Stimulated activated CD8-positive, alpha-beta memory T cell treated with anti-CD3 and anti-CD28 coated beads, Interleukin-15, amount 100 ng/mL, for 24 hours (primary cell): ENCODE data around the gene KCTD5.

Source experiments
- DNase-seq: peaks from one replicate; pipeline ENCODE4 v3.0.0-alpha.2; 2020; ENCODE audit warnings: low read depth

The KCTD5 gene

DNA sequence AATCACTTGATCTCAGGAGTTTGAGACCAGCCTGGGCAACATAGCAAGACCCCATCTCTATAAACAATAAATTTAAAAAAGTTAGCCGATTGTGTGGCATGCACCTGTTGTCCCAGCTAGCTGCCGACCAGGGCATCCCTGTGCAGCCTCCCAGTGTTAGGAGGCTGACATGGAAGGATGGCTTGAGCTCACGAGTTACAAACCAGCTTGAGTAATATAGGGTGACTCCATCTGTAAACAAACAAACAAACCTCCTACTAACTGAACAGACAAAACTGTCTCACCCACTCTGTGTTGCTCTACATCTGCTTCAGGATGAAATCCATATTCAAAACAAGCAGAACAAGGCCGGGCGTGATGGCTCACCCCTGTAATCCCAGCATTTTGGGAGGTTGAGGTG lies 44.6 kb downstream of the KCTD5 start:
- DNase-seq = no peak

DNA sequence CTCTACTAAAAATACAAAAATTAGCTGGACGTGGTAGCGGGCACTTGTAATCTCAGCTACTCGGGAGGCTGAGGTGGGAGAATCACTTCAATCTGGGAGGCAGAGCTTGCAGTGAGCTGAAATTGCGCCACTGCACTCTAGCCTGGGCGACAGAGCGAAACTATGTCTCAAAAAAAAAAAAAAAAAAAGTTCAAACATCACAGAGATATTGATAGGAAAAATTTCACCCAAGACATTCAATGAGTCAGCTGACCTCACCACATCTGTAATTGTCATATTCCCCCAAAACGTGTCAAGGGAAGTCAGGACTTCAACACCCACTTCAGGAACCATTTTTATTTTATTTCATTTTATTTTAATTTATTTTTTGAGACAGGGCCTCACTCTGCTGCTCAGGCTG lies 45.7 kb downstream of the KCTD5 start:
- DNase-seq = no peak

DNA sequence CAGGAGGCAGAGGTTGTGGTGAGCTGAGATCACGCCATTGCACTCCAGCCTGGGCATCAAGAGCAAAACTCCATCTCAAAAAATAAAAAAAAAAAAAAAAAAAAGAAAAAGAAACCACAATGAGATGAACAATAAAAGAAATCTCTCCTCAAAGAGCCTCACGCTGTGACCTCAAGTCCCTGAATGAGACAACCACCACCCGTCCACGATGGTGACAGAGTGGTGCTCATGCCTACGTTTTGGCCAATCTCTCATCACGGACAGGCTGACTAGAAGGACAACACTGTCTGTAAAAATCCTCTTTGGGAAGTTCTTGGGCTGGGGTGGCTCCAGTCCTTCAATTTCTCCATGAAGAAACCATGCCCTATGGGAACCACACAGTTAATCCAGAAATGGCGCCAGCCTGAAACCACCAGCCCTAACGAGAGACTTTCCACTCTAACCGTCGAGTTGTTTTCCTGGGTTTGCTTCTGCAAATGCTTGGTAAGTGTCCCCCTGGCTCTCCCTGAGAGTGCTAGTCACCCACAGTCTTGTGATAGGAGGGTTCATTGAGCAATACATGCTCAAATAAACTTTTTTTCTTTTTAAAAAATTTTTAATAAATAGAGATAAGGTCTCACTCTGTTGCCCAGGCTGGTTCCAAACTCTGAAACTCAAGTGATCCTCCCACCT lies 52.7 kb downstream of the KCTD5 start:
- no peak for DNase-seq

DNA sequence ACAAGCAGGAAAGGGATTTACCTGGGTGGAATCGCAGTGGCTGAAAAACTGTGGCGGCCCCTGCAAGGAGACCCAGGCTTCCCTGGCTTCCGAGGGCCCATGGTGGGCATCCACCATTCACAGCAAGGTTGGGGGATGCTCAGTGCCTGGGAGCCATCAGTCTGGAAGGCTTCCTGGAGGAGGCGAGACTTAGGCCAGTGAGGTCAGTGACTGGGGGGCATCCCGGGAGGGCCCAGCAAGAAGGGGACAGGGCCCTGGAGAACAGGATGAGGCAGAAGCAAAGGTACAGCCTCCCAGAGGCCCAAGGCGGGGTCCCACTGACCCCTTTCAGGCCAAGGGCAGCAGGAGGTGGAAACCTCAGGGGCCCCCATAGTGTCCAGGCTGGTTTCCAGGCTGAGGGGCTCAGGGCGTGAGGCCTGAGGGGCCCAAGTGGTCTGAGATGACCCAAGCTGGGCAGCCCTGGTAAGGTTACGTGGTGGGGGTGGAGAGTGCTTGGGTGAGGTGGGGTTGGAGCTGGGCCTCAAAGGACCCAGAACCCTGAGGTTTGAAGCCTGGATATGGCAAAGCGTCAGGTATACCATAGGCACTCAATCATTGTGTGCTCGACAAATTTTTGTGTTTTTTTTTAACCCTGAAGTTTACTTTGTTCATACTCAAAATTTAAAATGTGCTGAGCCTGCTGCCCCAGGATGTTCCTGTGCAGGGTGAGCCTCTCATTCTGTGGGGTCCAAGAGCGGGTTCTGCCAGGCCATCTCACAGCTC lies 54.3 kb downstream of the KCTD5 start:
- DNase-seq = no peak

DNA sequence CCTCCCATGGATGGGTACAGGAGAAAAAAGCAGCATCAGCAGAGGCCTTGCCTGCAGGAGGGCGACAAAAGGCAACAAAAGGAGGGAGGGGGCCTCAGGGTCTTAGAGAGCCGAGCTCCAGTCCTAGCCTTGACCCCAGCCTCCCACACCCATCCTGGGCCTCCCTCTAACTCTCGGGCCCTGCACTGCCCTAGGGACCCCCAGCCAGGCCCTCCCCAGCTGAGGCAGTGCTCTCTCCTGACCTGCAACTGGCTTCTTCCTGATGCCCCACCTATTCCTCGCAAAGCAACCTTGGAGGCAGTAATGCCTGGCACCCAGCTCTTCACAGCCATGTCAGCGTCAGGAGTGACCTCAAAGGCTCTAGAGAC lies 54.9 kb downstream of the KCTD5 start:
- no peak for DNase-seq

DNA sequence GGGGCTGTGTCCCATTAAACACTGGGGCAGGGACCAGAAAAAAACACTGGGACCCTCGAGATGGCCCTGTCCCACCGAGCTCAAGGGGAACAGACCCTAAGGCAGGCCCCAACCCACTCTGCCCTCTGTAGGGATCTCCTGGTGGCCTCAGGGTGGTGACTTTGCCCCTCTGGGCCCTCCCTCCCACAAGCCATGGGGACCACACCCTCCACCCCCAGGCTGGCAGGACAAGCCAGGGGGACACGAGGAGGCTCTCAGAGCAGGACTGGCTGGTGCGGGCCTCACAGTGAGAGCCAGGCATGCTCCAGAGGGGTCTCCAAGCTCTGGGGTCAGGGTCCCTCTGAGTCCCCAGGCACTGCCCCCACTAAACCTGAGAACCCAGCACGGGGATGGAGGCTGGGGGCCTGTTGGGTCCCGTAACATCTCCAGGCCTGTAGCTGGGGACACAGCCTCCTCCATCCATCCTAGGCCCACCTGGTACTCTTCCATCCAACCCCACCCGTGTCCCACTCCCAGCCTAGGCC lies 55.6 kb downstream of the KCTD5 start:
- DNase-seq = no peak

DNA sequence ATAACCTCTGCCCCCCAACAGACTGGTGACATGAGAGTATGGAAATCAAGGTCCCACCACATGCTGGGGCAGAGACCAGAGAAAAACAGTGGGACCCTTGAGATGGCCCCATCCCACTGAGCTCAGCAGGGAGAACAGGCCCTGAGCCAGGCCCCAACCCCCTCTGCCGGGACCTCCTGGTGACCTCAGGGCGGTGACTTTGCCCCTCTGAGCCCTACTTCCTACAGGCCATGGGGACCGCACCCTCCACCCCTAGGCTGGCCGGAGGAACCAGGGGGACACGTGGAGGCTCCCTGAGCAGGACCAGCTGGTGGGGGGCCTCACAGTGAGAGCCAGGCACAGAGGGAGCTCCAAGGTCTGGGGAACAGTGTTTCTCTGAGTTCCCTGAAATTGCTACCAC lies 56.3 kb downstream of the KCTD5 start:
- DNase-seq = no peak

DNA sequence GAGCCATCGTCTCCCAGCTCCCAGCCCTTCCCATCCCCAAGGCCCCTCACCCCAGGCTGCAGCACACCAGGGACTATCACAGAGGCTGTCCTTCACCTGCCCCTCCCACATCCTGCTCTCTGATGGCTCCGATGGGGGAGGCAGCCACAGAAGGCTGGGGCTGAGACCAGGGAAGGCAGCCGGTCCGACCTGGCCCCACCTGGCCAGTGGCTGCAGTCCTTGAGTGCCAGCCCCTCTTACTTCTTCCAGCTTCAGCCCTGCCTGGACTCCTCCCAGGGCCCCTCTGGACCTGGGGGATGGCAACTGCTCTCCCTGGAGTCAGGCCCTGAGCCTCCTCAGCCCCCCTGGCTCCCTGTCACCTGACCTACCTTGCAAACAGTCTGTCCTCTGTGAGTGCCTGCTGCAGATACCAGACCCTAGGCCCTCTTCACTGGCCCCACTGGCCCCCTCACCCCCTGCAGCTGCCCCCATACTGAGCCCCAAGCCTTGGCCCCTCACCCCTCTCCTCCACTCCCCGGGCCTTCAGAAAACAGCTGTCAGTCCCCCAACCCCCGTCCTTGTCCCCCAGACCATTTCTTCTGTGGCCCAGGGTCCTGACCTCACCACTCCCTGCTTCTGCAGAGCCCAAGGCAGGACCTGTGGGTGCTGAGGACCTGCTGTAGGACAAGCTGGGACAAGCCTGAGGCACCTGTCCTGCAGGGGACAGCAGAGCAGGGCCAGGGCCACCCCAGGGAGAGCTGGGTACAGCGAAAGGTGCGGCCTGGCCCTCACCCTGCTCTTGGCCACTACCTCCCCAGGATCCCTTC lies 57.5 kb downstream of the KCTD5 start:
- no peak for DNase-seq

DNA sequence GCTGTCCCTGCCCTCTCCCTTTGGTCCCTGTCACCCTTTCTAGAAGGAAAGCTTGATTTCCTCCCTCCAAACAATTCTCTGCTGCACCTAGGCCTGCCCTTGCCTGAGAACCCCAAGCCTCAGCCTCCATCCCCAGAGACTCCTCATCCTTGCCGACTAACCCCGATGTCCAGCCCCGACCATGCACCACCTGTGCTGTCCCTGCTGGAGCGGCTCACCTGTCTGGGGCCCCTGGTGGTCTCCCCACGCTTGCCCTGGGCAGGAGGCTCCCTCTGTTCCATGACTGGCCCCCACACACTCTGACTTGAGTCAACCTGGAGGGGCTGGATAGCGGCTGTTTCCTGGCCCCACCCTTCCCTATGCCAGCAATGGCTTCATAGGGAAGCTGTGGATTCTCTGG lies 58.2 kb downstream of the KCTD5 start:
- DNase-seq = no peak

DNA sequence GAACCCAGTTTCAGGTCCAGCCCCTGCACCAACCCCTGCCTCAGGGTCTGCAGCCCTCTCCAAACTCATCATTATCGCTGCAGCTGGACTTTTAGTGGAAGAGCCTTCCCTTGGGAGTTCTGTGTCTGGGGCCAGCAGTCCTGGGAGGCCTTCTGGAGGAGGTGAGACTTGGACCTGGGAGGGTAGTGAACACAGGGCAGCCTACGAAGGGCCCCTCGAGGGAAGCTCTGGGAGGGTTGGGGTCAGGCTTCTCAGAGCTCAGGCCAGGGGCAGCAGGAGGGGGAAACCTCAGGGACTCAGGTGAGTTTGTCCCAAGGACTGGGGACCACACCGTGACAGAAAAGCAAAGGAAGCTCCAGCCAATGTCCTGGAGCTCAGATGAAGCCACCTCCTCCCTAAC lies 58.8 kb downstream of the KCTD5 start:
- DNase-seq = no peak

DNA sequence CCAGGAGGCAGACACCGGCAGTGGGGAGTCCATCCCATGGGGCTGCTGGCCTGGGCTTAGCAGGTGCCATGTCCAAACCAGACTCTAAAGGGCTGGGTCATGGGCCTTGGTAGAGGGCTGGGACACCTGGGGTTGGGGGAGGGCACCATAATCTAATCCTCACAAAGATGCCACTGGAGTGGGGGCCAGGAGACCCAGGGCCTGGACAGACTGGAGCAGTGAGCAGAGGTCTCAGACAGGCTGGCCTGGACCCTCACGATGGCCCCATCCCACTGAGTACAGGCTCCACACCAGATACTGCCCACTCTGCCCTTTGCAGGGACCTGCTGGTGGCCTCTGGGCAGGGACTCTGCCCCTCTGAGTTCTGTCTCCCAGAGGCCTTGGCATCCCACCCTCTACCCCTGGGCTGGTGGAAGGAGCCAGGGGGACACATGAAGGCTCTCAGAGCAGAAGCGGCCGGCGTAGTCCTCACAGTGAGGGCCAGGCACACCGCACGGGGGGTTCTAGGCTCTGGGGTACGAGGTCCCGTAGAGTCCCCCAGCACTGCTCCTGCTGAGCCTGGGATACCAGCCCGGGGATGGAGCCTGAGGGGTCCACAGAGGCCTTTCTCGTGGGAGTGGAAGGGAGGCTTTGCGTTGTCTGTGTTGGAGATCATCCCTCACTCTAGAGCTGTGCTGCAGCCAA lies 60.1 kb downstream of the KCTD5 start:
- no peak for DNase-seq

DNA sequence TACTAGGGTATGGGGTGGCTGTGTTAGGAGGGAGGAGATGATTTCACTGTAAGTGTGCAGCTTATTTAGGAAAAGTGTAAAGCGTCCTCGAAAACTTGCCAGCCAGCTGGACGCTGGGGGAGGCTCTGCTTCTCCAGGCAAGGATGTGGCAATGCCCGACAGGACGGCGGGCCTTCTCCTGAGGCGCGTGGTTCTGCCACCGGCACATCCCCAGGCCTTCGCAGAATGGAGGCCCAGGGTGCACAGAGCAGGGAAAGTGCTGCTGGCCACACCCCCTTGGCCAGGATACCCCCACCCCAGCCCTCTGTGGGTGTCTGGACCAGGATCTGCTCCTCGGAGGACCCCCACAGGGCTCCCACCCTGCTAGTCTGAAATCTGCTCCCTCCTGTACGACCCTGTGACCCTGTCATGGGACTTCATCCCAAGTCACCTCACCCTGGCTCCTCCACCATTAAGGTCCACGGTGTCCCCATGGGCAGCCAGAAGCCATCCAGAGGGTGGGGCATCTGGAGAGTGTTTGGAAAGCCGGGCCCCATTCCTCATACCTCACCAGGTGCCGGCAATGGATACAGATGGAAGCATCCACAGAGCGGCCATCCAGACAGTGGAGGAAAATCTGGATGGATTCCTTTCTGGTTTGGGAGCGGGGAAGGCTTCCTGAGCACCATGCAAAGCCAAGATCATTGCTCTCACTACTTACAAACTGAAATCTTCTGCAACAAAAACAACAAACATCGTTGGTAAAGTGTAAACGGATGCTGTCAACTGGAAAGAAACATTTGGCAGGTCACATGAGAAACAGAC lies 60.9 kb downstream of the KCTD5 start:
- no peak for DNase-seq

DNA sequence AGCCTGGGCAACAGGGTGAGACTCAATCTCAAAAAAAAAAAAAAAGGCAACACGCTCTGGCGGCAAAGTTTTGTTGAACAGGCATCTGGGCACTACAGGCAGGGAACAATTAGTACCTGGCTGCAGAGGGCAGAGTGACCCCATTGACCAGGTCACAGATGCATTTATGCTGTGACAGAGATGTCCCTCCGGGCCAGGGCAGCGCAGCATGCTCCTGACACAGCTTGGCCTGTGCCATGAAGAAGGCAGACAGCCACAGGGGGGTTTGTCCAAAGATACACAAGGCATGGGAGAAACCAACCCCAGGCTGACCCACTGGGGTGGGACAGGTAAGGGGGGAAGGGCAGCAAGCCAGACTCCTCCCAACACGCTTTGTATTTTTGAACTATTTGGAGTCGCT lies 62.4 kb downstream of the KCTD5 start:
- DNase-seq = no peak

DNA sequence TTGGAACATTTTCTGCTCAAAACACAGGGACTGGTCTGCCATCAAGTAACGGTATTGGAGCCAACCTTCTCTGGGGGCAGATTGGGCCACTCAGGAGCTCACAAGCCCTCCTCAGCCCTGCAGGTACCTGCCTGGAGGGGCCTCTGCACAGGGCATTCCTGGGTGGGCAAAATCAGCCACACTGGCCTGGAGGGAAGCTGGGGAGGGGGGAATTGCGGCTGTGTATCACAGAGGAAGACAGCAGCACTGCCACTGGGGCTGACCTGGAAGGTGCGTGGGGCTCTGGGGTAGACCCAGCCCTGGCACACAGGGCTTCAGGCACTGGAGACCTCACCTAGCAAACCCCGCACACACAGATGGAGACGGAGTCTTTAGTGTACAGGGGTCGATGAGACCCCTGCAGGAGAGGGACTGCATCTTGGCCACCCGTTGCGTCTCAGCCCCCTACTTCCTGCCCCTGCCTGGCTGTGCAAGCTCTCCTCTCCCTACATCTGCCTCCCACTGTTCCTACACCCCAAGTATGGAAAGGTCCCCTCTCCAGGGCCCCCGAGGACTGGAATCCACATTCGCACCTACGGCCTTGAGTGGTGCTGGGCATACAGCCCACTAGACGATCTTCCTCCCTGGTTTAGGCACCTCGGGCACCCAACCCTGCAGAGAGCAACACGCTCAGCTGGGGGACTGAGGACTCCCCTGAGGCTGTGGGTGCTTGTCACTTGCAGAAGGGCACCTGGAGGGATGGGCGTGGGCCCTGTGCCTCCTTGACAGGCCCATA lies 63.0 kb downstream of the KCTD5 start:
- DNase-seq = no peak

DNA sequence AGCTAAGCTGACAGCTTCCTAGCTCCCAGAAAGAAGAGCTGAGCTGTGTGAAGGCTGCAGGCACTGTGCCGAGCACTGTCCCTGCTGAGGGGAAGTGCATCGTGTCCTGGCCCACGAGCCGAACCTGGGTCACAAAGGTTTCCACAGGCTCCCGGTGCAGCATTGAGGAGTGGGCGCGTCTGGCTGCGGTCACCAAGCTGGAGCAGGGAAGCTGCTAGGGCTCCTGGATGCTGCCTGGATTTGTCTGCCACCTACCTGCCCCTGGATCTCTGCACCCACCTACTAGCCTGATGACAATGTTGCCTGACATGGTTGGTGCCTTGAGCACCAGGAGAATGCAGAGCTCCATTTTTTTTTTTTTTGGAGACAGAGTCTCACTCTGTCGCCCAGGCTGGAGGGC lies 63.6 kb downstream of the KCTD5 start:
- no peak for DNase-seq

DNA sequence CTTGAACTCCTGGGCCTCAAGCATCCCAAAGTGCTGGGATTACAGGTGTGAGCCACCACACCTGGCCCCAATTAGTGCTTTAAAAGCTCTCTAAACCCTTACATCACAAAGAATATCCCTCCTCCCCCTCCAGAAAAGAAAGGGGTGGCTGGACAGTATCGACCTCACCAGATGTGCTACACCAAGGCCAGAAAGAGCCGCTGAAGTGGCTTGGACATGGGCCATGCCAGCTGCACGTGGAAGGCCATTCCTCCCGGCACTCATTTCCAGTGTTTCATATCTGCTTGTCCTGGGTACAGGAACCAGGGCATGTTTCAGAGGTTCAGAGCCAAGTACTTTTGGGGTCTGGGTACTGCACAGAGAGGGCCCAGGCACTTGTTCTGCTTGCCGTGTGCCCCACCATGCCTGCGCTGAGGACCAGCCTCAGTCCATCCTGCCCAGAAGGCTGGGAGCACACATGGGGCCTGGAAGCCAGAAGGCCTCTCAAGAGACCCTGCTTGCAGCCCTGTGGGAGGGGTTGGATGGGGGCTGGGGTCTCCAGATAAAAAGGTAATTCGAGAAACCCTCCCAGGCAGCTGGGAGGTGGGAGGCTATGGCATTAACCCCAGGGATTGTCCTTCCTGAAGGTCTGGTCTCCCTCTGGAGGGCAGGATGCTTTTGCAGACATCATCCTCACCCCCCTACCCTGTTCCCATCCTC lies 66.6 kb downstream of the KCTD5 start:
- DNase-seq = no peak

DNA sequence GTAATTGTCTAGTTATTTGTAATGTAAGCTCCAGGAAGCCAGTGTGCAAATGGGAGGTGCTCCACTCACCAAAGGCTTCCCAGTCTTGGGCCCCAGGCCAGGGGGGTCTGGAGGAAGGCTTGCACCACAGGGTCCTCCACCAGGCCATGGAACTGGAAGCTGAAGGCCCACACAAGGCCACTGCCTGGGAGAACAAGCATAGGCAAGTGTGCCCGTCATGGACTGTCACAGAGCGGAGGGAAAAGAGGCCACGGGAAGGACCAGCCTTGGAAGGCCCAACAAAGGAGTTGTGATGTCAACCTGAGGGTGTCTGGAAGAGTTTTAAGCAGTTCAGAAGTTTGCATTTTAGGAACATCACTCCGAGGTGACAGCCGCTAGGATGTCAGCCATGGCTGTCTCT lies 67.2 kb downstream of the KCTD5 start:
- DNase-seq = no peak

DNA sequence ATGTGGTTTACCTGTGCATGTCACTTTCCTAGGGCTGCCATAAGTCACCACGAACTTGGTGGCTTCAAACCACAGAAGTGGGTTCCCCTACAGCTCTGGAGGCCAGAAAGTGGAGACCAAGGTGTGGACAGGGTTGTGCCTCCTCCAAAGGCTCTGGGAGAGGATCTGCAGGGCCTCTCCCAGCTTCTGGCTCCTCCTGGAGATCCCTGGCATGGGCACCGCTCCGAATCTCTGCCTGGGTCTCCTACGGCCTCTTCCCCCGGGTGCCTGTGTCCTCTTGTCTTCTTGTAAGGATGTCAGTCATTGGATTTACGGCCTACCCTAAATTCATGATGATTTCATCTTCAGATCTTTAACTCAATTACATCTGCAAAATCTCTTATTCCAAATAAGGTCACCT lies 67.6 kb downstream of the KCTD5 start:
- DNase-seq = no peak

DNA sequence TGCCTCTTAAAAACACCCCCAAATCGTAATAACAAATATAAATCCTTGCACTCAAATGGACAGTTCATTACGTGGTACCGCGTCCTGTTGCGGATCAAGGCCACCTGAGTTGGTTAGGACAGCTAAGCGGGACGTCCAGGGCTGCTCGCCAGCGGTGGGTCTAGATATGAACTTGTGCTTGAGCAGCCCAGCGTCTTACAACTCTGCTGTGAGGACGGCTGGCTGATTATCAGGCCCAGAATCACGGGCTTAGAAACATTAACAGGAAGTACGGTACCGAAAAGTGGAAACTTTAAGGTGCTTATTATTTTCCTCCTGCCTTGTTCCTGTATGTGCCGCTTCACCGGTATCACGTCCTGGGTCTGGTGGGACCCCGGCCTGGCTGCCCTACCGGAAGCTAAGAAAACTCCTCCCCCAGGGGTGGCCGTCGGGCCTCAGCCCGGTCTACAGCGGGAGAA lies 69.3 kb downstream of the KCTD5 start:
- DNase-seq = no peak
